Uterus (tissue), 4 donors: ENCODE measurements around the gene TSPAN9. TPM values are rescaled to one million over a fixed set of nuclear protein-coding genes. Genes with fewer than 3 reads are reported as not detected.

ENCODE experiments used
- DNase-seq, 2 donors: peaks; one replicate each; pipeline ENCODE4 v3.0.0-alpha.2; 2019 to 2020
- H3K27ac ChIP-seq, 2 donors: fragments of 200-600 bp; sonication (generic); 1 replicate in 1 of 2; 2 replicates in 1 of 2; pipeline ENCODE4 v1.5.1; 2016 to 2018
- H3K27me3 ChIP-seq, 2 donors: fragments of 200-600 bp; sonication (generic); one replicate each; pipeline ENCODE4 v1.5.1; 2018 to 2019; ENCODE audit warnings: control low read depth in 1 of 2
- H3K36me3 ChIP-seq, 2 donors: fragments of 200-600 bp; sonication (generic); one replicate each; pipeline ENCODE4 v1.5.1; 2019; ENCODE audit warnings: control low read depth in 1 of 2
- H3K4me1 ChIP-seq, 2 donors: fragments of 200-600 bp; sonication (generic); one replicate each; pipeline ENCODE4 v1.5.1; 2018 to 2019; ENCODE audit warnings: control low read depth in 1 of 2
- H3K4me3 ChIP-seq, 2 donors: fragments of 200-600 bp; sonication (generic); 1 replicate in 1 of 2; 2 replicates in 1 of 2; pipeline ENCODE4 v1.5.1; 2018 to 2019; ENCODE audit warnings: mild to moderate bottlenecking in 1 of 2
- H3K9me3 ChIP-seq, 2 donors: fragments of 200-600 bp; sonication (generic); one replicate each; pipeline ENCODE4 v1.5.1; 2019; ENCODE audit warnings: control low read depth in 1 of 2
- POLR2A ChIP-seq, 2 donors: fragments of 450-650 bp; IDR thresholded peaks; one replicate each; pipeline ENCODE4 v1.6.1; 2016; ENCODE audit warnings: antibody characterized with exemption in 2 of 2, mild to moderate bottlenecking in 1 of 2, moderate library complexity in 1 of 2
- intact Hi-C: fragments of 100-400 bp; cut with DNase I; formaldehyde crosslinking; loops from one replicate; pipeline ENCODE4 v1.15.1; 2023; ENCODE audit warnings: low total_unique reads
- total RNA-seq, 4 donors: library from RNA; depleted of rRNA in 3 of 4; stranded (reverse); fragments of >200 nt in 3 of 4; gene quantifications; one replicate each; pipeline versions ENCODE4 v1.1.0 to v1.2.4, GENCODE V29; 2014 to 2023
- TF ChIP-seq, protein P1 (sequence below), 4 experiments: fragments of 200-600 bp in 2 of 4; fragments of 450-650 bp in 2 of 4; sonication (generic) in 2 of 4; IDR thresholded peaks; one replicate each; pipeline ENCODE4 v1.5.1; 2016 to 2019; ENCODE audit warnings: antibody characterized with exemption in 4 of 4, mild to moderate bottlenecking in 2 of 4, moderate library complexity in 1 of 4
- donor health status: DM: yes; HTN: yes; CAD: no.

The TSPAN9 gene
- total RNA-seq, 4 donors from 2014 or later, result 47.9 to 106 (median 65.1) TPM

DNA sequence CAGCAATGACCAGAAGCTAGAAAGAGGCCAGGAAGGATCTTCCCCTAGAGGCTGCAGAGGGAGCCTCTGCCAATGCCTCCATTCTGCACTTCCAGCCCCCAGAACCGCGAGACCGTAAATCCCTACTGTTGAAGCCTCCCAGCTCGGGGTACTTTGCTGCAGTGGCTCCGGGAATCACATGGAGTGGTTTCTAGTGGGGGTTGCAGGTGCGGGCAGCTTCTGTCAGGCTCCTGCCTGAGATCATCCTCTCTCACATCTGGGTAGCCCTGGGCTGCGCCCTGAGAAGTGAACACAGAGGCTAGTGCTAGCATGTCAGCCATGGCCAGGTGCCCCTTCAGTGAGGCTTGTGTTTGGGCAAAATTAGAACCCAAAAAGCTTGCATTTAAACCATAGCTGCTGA lies 67.3 kb downstream of the TSPAN9 start:
- H3K36me3 ChIP-seq, result no peaks in the 10 kb centered on the region
- no peak overlapping the region for H3K4me3 ChIP-seq
- DNase-seq, result no peak
- peaks cover 7 to 10% of the 10 kb centered on the region in 2 donors for H3K4me1 ChIP-seq
- no peak overlapping the region for H3K27ac ChIP-seq
- no peaks in the 10 kb centered on the region for H3K9me3 ChIP-seq
- no peaks in the 10 kb centered on the region for H3K27me3 ChIP-seq
- TF ChIP-seq, protein P1, sequence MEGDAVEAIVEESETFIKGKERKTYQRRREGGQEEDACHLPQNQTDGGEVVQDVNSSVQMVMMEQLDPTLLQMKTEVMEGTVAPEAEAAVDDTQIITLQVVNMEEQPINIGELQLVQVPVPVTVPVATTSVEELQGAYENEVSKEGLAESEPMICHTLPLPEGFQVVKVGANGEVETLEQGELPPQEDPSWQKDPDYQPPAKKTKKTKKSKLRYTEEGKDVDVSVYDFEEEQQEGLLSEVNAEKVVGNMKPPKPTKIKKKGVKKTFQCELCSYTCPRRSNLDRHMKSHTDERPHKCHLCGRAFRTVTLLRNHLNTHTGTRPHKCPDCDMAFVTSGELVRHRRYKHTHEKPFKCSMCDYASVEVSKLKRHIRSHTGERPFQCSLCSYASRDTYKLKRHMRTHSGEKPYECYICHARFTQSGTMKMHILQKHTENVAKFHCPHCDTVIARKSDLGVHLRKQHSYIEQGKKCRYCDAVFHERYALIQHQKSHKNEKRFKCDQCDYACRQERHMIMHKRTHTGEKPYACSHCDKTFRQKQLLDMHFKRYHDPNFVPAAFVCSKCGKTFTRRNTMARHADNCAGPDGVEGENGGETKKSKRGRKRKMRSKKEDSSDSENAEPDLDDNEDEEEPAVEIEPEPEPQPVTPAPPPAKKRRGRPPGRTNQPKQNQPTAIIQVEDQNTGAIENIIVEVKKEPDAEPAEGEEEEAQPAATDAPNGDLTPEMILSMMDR (IDR thresholded peaks at IDR 0.05), result no peak
- TF ChIP-seq POLR2A (IDR thresholded peaks at IDR 0.05), result no peak
- intact Hi-C loops, result no loop called here

DNA sequence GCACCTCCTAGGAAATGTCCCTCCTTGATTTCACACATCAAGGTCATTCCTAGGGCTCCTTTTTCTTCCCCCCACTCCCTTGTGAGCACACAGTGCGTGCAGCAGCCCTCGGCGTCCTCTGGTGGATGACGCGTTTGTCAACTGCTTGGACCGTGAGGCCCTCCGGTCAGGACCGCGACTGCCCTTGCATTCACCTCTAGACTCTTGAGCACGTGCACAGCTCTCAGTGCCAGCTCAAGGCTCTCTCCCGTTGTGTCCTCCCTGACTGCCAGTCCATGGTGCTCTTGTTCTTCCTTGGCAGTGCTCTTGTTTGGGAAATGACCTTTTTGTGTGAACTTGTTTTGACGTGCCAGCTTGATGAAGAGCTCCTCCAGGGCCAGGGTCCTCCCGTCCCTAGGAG lies 67.9 kb downstream of the TSPAN9 start:
- TF ChIP-seq, protein P1 (IDR thresholded peaks at IDR 0.05), result no peak
- Histone ChIP-seq H3K4me1 (peaks cover 12 to 15% of the 10 kb centered on the region in 2 donors), H3K27me3 (no peaks in the 10 kb centered on the region), H3K4me3 (no peak overlapping the region), H3K36me3 (no peaks in the 10 kb centered on the region), H3K9me3 (no peaks in the 10 kb centered on the region), H3K27ac (no peak overlapping the region)
- no peak for DNase-seq
- intact Hi-C loops, result no loop called here

DNA sequence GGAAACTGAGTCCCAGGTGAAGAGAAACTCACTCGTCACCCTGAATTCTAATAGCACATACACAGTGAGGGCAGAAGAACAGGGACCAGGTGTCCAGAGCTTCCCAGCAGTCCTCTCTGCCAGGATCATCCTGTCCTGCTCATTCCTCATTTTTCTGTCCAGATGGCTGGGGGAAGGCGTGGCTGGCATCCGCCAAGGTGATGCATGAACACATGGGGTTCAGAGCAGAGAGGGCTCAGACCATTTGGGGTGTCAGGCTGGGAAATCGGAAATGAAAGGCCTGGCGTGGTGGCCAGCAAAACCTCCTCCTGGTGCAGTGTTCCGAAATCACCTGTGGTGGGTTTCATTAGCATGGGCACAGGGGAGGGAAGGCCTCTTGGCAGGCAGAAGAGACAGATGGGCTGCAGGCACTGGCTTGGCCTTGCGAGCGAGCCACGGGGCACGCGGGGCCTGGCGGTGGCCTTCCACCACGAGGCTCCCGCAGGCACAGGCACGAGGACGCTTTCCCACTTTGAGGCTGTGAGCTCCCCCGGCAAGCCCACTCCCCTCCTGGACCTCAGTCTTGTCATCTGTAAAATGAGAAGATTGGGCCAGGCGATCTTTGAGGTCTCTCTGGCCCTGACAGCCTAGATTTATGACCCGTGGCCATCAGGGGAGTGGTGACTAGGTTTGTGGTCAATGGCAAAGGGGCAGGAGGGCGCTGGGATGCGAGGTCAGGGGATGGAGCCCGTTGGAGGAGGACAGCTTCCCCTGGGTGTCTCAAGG lies 68.5 kb downstream of the TSPAN9 start:
- DNase-seq, result no peak
- no peaks in the 10 kb centered on the region for H3K27me3 ChIP-seq

DNA sequence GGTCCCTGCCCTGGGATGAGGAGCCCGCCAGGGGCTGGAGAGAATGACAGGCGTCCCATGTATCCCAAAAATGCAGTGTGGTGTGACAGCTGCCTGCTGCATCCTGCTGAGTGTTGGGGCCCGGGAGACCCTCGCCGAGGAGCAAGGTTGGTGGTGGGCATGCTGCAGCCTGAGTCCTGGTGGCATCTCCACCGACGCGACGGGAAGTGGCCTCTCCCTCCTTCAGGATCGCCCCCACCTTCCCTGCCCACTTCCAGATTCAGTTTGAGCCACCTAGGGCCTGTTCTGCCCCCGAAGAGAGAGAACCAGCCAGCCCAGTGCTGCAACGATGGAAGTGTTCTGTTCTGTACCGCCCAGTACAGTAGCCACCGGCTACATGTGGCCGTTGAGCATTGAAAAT lies 70.1 kb downstream of the TSPAN9 start:
- TF ChIP-seq, protein P1 (IDR thresholded peaks at IDR 0.05), result no peak
- DNase-seq, result no peak
- peaks cover 22 to 26% of the 10 kb centered on the region in 2 donors for H3K4me1 ChIP-seq
- H3K4me3 ChIP-seq, result no peak overlapping the region
- no peaks in the 10 kb centered on the region for H3K36me3 ChIP-seq
- no peaks in the 10 kb centered on the region for H3K27me3 ChIP-seq
- no peak overlapping the region for H3K27ac ChIP-seq
- intact Hi-C loops, result no loop called here
- H3K9me3 ChIP-seq, result no peaks in the 10 kb centered on the region

More for the DNA sequence above, 68.5 kb downstream of the TSPAN9 start:
- Histone ChIP-seq H3K4me1 (peaks cover 12 to 18% of the 10 kb centered on the region in 2 donors), H3K4me3 (no peak overlapping the region), H3K36me3 (no peaks in the 10 kb centered on the region), H3K27ac (no peak overlapping the region), H3K9me3 (no peaks in the 10 kb centered on the region)
- intact Hi-C loops, result no loop called here
- TF ChIP-seq, protein P1 (IDR thresholded peaks at IDR 0.05), result no peak
- TF ChIP-seq POLR2A (IDR thresholded peaks at IDR 0.05), result no peak

DNA sequence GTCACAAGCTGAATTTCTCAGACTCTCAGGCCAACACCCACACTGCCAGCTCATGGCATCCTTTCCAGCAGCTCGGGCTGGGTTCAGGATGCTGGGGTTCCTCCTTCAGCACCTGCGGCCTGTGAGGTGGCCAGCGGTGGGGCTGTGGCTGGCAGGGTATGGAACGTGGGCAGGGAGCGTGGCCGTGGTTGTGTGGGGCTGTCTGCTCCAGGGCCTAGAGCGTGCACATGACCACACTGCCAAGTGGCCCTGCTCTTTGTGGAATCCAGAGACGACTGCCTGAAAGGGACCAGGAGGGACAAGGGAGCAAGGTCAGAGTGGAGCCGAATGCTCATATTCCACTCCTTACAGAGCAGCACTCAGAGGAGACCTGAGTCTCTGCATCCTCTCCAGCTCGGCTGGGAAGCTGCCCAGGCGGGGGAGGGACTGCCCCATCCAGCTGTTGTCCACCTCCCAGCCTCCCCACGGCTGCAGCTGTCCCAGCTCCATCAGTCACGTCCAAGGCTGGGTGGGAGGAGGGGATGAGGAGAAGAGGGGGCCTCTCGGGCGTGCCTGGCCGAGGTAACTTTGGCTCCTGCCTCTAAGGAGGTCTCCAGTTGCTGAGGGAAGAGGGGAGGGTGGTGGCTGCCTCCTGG lies 71.3 kb downstream of the TSPAN9 start:
- intact Hi-C loops, result no loop called here
- Histone ChIP-seq H3K27me3 (no peaks in the 10 kb centered on the region), H3K36me3 (no peaks in the 10 kb centered on the region), H3K4me1 (peaks cover 25 to 26% of the 10 kb centered on the region in 2 donors), H3K9me3 (no peaks in the 10 kb centered on the region), H3K27ac (peak overlapping the region in 1 of 2 donors; percentile 49), H3K4me3 (no peak overlapping the region)
- DNase-seq, result peak; percentile 77 to 82
- TF ChIP-seq POLR2A (IDR thresholded peaks at IDR 0.05), result no peak
- TF ChIP-seq, protein P1 (IDR thresholded peaks at IDR 0.05), result no peak
